Stimulated activated CD8-positive, alpha-beta memory T cell treated with anti-CD3 and anti-CD28 coated beads, Interleukin-12 subunit alpha, Interleukin-12 subunit beta, amount 100 ng/mL, for 24 hours (primary cell): ENCODE data around the gene TP53I11.

Experiments
- DNase-seq: peaks from one replicate; pipeline ENCODE4 v3.0.0-alpha.2; 2020; ENCODE audit errors: extremely low read depth

TP53I11 gene

GRCh38 chr11:44978274-44978960, 27.7 kb upstream of the TP53I11 start:
- DNase-seq: no peak

- DNase-seq: no peak
Measured at GRCh38 chr11:44977493-44977984, 26.9 kb upstream of the TP53I11 start.

- DNase-seq: no peak
Measured at GRCh38 chr11:44976576-44976975, 25.9 kb upstream of the TP53I11 start.

DNA sequence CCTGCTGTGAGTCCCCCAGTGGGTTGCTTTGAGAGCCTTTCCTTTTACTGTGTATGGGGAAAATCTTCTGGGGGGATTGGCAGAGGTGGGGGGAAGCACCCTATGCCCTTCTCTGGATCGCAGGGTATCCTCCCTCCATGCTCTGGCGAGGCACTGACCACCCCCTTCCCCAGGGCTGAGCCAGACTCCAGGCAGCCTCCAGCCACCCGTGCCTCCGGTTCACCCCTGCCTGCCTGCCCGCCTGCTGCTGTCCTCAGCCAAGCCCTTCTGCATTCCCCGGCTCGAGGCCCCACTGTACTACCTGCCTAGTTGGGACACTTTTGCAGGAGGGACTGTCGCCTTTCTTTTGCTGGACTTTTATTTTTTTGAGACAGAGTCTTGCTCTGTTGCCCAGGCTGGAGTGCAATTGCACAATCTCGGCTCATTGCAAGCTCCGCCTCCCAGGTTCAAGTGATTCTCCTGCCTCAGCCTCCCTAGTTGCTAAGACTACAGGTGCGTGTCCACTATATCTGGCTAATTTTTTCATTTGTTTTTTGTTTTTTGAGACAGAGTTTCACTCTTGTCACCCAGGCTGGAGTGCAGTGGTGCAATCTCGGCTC, 23.8 kb upstream of the TP53I11 start:
- no peak for DNase-seq

DNA sequence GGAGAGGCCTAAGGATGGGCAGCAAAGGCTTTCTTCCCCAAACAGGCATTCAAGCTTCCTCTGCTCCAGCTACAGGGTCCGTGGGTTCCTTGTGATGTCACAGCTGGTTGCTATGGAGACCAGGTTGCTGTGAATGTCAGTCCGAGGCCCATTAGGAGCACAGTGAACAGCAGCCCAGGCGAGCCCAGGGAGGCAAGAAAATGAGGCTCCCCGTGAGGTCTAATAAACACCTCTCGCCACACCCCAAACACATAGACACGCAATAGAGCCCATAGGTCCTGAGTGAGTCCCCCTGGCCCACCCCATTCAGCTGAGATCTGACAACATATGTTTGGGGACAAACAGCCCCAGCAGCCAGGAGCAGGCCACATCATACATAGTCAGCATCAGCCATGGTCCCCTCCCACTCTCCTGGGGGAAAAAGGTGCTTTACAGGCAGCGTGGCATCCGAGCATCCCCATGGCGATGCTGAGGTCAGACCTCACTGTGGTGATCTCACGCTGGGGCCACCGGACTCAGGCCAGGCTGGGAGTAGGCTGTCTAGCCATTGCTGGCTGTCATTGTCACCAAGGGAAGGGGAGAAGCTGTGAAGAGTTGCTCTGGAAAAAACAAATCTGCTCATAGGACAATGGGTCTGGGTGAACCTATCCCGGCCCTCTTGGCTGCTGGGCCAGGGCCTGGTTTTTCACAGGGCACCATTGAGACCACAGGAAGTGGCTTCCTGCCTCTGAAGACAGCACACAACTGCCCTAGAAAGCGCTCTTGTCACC, 23.1 kb upstream of the TP53I11 start:
- no peak for DNase-seq

GRCh38 chr11:44972746-44973435, 22.2 kb upstream of the TP53I11 start:
- DNase-seq: no peak

DNA sequence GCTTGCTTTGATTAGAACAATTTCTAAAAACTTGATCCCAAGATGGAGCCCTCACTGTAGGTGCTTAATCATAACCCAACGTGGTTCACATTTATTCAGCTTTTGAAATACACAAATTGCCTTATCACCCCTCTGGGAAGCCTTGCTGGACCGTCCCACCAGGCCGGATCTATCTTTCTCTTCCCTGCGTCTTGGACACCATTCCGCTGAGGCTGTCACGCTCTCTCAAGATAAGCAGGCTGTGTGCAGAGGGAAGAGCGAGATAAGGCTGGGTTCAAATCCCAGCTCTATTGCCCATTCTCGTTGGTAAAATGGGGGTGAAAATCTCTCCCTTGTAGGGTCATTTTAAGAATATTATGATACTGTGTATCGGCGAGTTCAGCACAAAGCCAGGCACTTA, 20.5 kb upstream of the TP53I11 start:
- no peak for DNase-seq

- no peak for DNase-seq
Measured at GRCh38 chr11:44970293-44970692, 19.6 kb upstream of the TP53I11 start.

DNA sequence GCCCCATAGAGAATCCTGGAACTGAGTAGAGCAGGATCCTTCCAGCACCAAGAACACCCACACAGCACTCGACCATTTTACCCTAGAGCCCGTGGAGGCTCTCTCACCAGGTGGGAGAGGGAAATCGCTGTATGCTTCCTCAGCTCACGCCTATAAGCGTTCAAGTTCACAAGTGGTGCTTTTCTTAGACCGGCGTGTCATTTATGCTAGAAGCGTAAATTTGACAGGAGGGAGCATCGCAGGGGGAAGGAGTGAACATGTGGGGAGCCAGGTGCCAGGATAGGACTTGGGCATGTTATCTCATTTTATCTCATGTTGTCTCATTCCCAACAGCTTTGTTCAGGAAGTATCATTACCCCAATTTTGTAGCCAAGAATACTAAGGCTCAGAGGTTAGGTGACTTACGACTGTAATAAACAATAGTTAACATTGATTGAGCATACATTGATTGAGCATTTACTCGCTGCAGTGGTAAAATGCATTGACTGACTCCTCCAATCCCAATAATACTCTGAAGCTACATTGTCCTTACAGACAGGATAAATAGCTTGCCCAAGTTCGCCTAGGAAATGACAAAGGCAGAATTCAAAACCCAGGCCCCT, 19.1 kb upstream of the TP53I11 start:
- no peak for DNase-seq

DNA sequence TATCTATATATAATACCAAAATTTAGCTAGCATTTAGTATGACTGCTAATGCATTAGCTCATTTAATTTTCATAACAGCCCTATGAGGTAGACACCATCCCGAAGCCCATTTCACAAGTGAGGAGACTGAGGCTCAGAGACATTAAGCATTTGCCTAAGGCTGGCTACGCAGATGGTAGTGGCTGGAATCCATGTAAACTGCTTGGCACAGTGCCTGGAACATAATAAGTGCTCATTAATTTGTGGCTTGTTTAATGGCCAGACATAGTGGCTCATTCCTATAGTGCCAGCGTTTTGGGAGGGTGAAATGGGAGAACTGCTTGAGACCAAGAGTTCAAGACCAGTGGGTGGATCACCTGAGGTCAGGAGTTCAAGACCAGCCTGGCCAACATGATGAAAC, 17.8 kb upstream of the TP53I11 start:
- no peak for DNase-seq

GRCh38 chr11:44967930-44968496, 17.3 kb upstream of the TP53I11 start:
- DNase-seq: no peak

DNA sequence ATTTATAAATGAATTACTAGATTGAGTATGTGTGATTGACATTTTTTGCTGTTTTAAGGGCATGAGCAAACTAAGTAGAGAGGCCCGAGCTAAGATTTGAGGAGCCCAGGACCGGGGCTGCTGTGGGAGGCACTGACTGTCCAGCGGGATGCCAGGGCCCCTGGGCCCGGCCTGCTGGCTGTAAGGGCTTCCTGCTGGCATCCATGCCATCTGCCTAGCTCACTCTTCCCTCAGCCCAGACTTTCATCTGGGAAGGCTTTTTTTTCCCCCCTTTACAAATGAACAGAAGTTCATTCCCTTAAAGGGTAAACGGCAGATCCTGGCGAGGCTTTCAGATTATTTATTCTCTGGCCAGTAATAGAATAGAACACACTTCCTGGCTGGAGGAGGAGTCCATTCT, 16.0 kb upstream of the TP53I11 start:
- DNase-seq: no peak

DNA sequence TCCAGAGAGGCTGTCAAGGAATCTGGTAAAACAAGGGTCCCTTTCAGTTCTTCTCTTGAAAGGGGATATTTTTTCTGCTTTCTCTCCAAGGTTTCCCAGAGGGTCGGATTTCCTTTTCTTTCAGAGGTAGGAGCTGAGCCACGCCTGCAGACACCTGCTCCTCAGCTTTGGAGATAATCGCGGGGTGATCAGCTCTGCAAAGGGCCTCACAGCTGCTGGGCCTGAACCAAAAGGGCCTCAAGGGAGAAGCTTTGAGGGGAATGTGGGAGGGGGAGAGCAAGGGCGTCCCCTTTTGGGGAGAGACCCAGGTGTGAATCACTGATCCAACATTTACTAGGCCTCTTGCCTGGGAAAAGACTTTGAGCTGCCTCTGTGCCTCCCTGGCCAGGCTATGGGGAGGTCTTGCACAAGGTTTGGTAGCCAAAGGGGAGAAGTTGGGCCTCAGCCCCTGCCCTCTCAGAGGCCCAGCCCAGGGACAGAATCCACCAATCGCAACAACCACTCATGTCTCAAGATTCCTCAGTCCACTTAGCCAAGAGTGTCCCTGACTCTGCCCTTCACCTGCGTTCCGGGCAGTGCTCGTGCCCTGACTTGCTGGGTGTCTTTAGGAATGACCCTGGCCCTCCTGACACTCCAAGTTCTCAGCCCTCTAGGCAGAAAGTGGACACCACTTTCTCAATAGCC, 14.0 kb upstream of the TP53I11 start:
- no peak for DNase-seq

GRCh38 chr11:44963948-44964347, 13.3 kb upstream of the TP53I11 start:
- DNase-seq: no peak

DNA sequence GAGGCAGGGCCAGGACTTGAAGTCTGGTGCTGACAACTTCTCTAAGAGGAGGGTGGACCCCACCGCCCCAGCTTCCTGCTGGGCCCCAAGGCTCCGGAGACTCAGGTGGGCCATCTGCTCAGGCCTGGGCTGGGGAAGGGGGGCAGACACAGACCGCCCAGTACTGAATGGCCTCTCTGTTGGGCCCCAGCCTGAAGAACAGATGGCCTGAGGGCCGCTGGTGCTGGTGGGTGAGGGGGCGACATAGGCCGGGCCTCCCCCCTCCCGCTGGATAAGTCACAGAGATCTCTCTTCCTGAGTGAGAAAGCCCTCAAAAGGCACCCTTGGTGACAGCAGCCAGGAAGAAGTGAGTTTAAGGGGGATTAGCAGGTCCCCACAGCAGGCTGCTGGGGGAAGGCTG, 12.5 kb upstream of the TP53I11 start:
- DNase-seq: no peak

GRCh38 chr11:44962464-44962863, 11.8 kb upstream of the TP53I11 start:
- no peak for DNase-seq

DNA sequence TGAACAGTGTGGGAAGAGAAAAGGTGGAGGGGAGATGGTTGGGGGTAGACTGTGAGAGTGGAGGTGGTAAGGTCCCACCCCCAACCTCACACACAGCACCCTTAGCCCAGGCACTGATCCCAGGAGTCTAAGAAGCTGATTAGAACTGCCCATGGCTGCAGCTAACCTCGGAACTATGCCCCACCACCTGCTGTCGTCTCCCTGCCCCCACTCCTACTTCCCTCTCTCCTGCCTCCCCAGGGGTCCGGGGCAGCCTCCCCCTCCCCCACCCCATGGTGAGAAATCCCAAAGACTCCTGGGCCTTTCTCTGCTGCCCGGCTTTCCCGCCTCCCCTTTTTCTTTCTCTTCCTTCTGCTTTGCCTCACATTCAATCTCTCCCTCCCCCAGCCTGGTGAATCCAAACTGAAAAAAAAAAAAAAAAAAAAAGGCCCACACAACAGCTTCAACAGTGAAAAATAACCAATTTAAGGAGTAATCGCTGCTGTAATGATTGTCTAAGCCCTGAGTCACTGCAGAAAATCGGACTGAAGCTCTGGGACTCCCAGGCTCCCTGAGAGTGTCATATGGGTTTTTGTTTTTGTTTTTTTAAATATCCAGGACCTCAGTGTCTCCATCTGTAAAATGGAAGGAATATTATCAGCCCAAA, 9.6 kb upstream of the TP53I11 start:
- no peak for DNase-seq

- DNase-seq: no peak
Measured at GRCh38 chr11:44959064-44959463, 8.4 kb upstream of the TP53I11 start.

- no peak for DNase-seq
Measured at GRCh38 chr11:44957776-44958564, 7.3 kb upstream of the TP53I11 start.
